H9 (cell line): ENCODE measurements around the gene SLC9A1. TPM values are rescaled to one million over a fixed set of nuclear protein-coding genes. Genes with fewer than 3 reads are reported as not detected.

ENCODE experiments used
- DNase-seq: peaks from one replicate; pipeline ENCODE4 v3.0.0-alpha.2; 2017
- H2AFZ ChIP-seq: one replicate; pipeline ENCODE4 v1.6.1; 2013; ENCODE audit warnings: mild to moderate bottlenecking, low read length, control low read depth, moderate library complexity
- H2AK5ac ChIP-seq: 2 replicates; pipeline ENCODE4 v1.6.1; 2013; ENCODE audit warnings: low read length, control low read depth, mixed read lengths; ENCODE audit not compliant: insufficient read length
- H2BK120ac ChIP-seq: one replicate; pipeline ENCODE4 v1.6.1; 2013; ENCODE audit warnings: low read depth, mild to moderate bottlenecking, low read length, control low read depth, inconsistent platforms; ENCODE audit not compliant: poor library complexity, severe bottlenecking
- H2BK12ac ChIP-seq: 2 replicates; pipeline ENCODE4 v1.6.1; 2013; ENCODE audit warnings: low read length, control low read depth, mixed read lengths, low read depth; ENCODE audit not compliant: insufficient read length
- H2BK15ac ChIP-seq: 2 replicates; pipeline ENCODE4 v1.6.1; 2013; ENCODE audit warnings: low read depth, low read length, control low read depth
- H2BK20ac ChIP-seq: one replicate; pipeline ENCODE4 v1.6.1; 2013; ENCODE audit warnings: low read depth, mild to moderate bottlenecking, low read length, control low read depth, inconsistent platforms; ENCODE audit not compliant: poor library complexity, severe bottlenecking
- H2BK5ac ChIP-seq: 2 replicates; pipeline ENCODE4 v1.6.1; 2013; ENCODE audit warnings: low read length, control low read depth, mixed read lengths; ENCODE audit not compliant: insufficient read length
- H3K14ac ChIP-seq: 2 replicates; pipeline ENCODE4 v1.6.1; 2013; ENCODE audit warnings: low read length, control low read depth; ENCODE audit not compliant: insufficient read depth
- H3K18ac ChIP-seq: 2 replicates; pipeline ENCODE4 v1.6.1; 2013; ENCODE audit warnings: low read depth, mild to moderate bottlenecking, mixed read lengths, low read length, control low read depth; ENCODE audit not compliant: insufficient read length
- H3K23ac ChIP-seq: 2 replicates; pipeline ENCODE4 v1.6.1; 2013; ENCODE audit warnings: low read length, control low read depth, mixed read lengths, low read depth; ENCODE audit not compliant: insufficient read length
- H3K23me2 ChIP-seq: 2 replicates; pipeline ENCODE4 v1.6.1; 2013; ENCODE audit warnings: low read depth, mild to moderate bottlenecking, mixed read lengths, low read length, control low read depth; ENCODE audit not compliant: insufficient read length, poor library complexity, severe bottlenecking
- H3K27ac ChIP-seq: 2 replicates; pipeline ENCODE4 v1.5.1; 2013; ENCODE audit warnings: low read length, control low read depth, mixed read lengths, low read depth; ENCODE audit not compliant: insufficient read length
- H3K27me3 ChIP-seq: 2 replicates; pipeline ENCODE4 v1.6.1; 2013; ENCODE audit warnings: low read length, control low read depth, inconsistent platforms; ENCODE audit not compliant: insufficient read depth
- H3K4ac ChIP-seq: 2 replicates; pipeline ENCODE4 v1.6.1; 2013; ENCODE audit warnings: low read depth, mild to moderate bottlenecking, control low read depth, inconsistent platforms, low read length, moderate library complexity
- H3K4me1 ChIP-seq: 2 replicates; pipeline ENCODE4 v1.6.1; 2013; ENCODE audit warnings: low read length, control low read depth, inconsistent platforms; ENCODE audit not compliant: insufficient read depth
- H3K4me2 ChIP-seq: 2 replicates; pipeline ENCODE4 v1.6.1; 2013; ENCODE audit warnings: low read length, control low read depth, mixed read lengths; ENCODE audit not compliant: insufficient read length, insufficient read depth
- H3K56ac ChIP-seq: 2 replicates; pipeline ENCODE4 v1.6.1; 2013; ENCODE audit warnings: low read depth, mild to moderate bottlenecking, mixed read lengths, low read length, control low read depth; ENCODE audit not compliant: insufficient read length
- H3K79me1 ChIP-seq: 2 replicates; pipeline ENCODE4 v1.6.1; 2013; ENCODE audit warnings: low read depth, mild to moderate bottlenecking, moderate library complexity, low read length, control low read depth, inconsistent platforms; ENCODE audit not compliant: insufficient read depth, poor library complexity, severe bottlenecking
- H3K79me2 ChIP-seq: 2 replicates; pipeline ENCODE4 v1.6.1; 2013; ENCODE audit warnings: low read length, control low read depth, inconsistent platforms; ENCODE audit not compliant: insufficient read depth
- H3K9ac ChIP-seq: 2 replicates; pipeline ENCODE4 v1.6.1; 2013; ENCODE audit warnings: low read length, control low read depth, mixed read lengths; ENCODE audit not compliant: insufficient read length; ENCODE audit errors: extremely low read depth
- H3K9me3 ChIP-seq: one replicate; pipeline ENCODE4 v1.6.1; 2013; ENCODE audit warnings: low read depth, low read length, inconsistent platforms; ENCODE audit not compliant: control insufficient read depth
- H3T11ph ChIP-seq: one replicate; pipeline ENCODE4 v1.6.1; 2013; ENCODE audit warnings: mild to moderate bottlenecking, low read length, control low read depth, inconsistent platforms
- H4K20me1 ChIP-seq: one replicate; pipeline ENCODE4 v1.6.1; 2013; ENCODE audit not compliant: control insufficient read depth, insufficient read length, insufficient read depth
- H4K5ac ChIP-seq: 2 replicates; pipeline ENCODE4 v1.6.1; 2013; ENCODE audit warnings: low read depth, mild to moderate bottlenecking, mixed read lengths, low read length, control low read depth; ENCODE audit not compliant: insufficient read length
- H4K8ac ChIP-seq: replicated peaks from 2 replicates; pipeline ENCODE4 v1.6.1; 2013; ENCODE audit warnings: low read length, control low read depth, mixed read lengths, low read depth; ENCODE audit not compliant: insufficient read length
- H4K91ac ChIP-seq: 2 replicates; pipeline ENCODE4 v1.6.1; 2013; ENCODE audit warnings: low read depth, mild to moderate bottlenecking, moderate library complexity, mixed read lengths, low read length, control low read depth; ENCODE audit not compliant: insufficient read length
- H3K27ac Mint-ChIP-seq, 3 experiments: 2 replicates in 2 of 3; 3 replicates in 1 of 3; pipeline ENCODE4 v1.8.0; 2020 to 2021; ENCODE audit warnings: mixed read lengths in 3 of 3, mild to moderate bottlenecking in 1 of 3, moderate library complexity in 1 of 3
- H3K27me3 Mint-ChIP-seq: 2 replicates; pipeline ENCODE4 v1.8.0; 2021; ENCODE audit warnings: low read depth, mild to moderate bottlenecking, moderate library complexity, mixed read lengths
- H3K36me3 Mint-ChIP-seq, 3 experiments: 2 replicates in 2 of 3; 3 replicates in 1 of 3; pipeline ENCODE4 v1.8.0; 2020 to 2021; ENCODE audit warnings: low read depth in 3 of 3, mixed read lengths in 3 of 3; ENCODE audit not compliant: insufficient read depth in 1 of 3
- H3K4me1 Mint-ChIP-seq, 2 experiments: 2 replicates each; pipeline ENCODE4 v1.8.0; 2020; ENCODE audit warnings: mixed read lengths in 2 of 2
- H3K4me3 Mint-ChIP-seq, 2 experiments: 2 replicates in 1 of 2; 3 replicates in 1 of 2; pipeline ENCODE4 v1.8.0; 2020 to 2021; ENCODE audit warnings: mild to moderate bottlenecking in 2 of 2, mixed read lengths in 2 of 2, moderate library complexity in 1 of 2
- H3K9me3 Mint-ChIP-seq, 2 experiments: 2 replicates in 1 of 2; 3 replicates in 1 of 2; pipeline ENCODE4 v1.8.0; 2020; ENCODE audit warnings: mild to moderate bottlenecking in 2 of 2, mixed read lengths in 2 of 2, moderate library complexity in 1 of 2
- CTCF ChIP-seq: fragments of 200-600 bp; sonication (generic); conservative IDR thresholded peaks from 3 replicates; pipeline ENCODE4 v1.8.0; 2021; ENCODE audit warnings: antibody characterized with exemption, mild to moderate bottlenecking
- WGBS: extraction: QIAGEN DNeasy Blood & Tissue Kit; methylation state at CpG from one replicate; pipeline ENCODE4 v1.1.7; 2013; ENCODE audit warnings: missing lambda C conversion rate, low lambda C conversion rate, mixed read lengths; ENCODE audit not compliant: insufficient read length; ENCODE audit errors: extremely low coverage; 5-methylcytosine and 5-hydroxymethylcytosine counted together
- total RNA-seq: library from RNA; stranded (reverse); gene quantifications from 2 replicates; pipeline ENCODE4 v1.2.1, GENCODE V29; 2021

SLC9A1 gene
- total RNA-seq, 1 experiment from 2014 or later, result 20.8 TPM

DNA sequence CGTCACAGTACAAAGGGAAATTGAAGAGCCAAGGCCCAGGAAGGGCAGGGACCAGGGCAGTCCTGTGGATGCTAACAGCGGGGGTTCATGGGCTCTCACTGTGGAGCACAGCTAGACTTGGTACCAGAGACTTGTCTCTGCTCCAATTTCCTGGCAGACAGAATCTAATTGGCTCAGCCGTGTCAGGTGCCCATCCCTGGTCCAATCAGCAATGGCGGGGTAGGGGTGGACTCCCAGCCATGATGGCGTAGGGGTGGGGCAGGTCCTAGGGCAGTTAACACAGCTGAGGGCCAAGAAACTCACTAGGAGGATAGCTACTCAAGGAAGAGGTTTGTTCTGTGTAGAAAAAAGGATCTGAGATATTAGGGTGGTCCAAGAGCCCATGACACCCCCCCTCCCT lies 102.4 kb downstream of the SLC9A1 start:
- Histone ChIP-seq H3K9ac (no peak overlapping the region), H3K23ac (no peak overlapping the region), H3K4ac (no peak overlapping the region), H3K27me3 (no peaks in the 10 kb centered on the region), H3K14ac (no peak overlapping the region), H4K8ac (no peak overlapping the region), H3K4me2 (no peak overlapping the region), H2AFZ (no peak overlapping the region), H2BK120ac (no peak overlapping the region), H2BK15ac (no peak overlapping the region), H3K27ac (no peak overlapping the region), H3K23me2 (no peaks in the 10 kb centered on the region), H2BK5ac (no peak overlapping the region), H3K79me2 (no peaks in the 10 kb centered on the region), H4K20me1 (no peaks in the 10 kb centered on the region), H3K79me1 (no peaks in the 10 kb centered on the region), H2AK5ac (no peak overlapping the region), H3K4me1 (peaks cover 3% of the 10 kb centered on the region; the same call in 1 of the 2 replicates), H2BK20ac (no peak overlapping the region), H4K91ac (no peak overlapping the region), H3K56ac (no peak overlapping the region), H4K5ac (no peak overlapping the region), H2BK12ac (no peak overlapping the region), H3K18ac (no peak overlapping the region), H3T11ph (no peak overlapping the region), H3K9me3 (no peaks in the 10 kb centered on the region)
- no peak overlapping the region for H3K27ac Mint-ChIP-seq
- H3K4me1 Mint-ChIP-seq, result peaks cover 20 to 21% of the 10 kb centered on the region in 2 experiments
- TF ChIP-seq CTCF, result no peak
- peaks cover 0 to 7% (median 0%) of the 10 kb centered on the region in 3 experiments; a peak in 1 of 7 replicates for H3K36me3 Mint-ChIP-seq
- H3K9me3 Mint-ChIP-seq, result peaks cover 0 to 4% of the 10 kb centered on the region in 2 experiments; a peak in 2 of 5 replicates
- H3K27me3 Mint-ChIP-seq, result no peaks in the 10 kb centered on the region
- no CpG with 5 or more reads among the region's 5 CpGs for WGBS
- DNase-seq, result no peak
- no peak overlapping the region for H3K4me3 Mint-ChIP-seq
